Sigmoid colon (tissue), 7 donors: ENCODE results near the gene LINC00305. TPM values are rescaled to one million over a fixed set of nuclear protein-coding genes. Genes with fewer than 3 reads are reported as not detected.

Experiments used
- DNase-seq: peaks from one replicate; pipeline ENCODE4 v3.0.0-alpha.2; 2019
- H3K27ac ChIP-seq, 4 donors: fragments of 200-600 bp; sonication (generic); one replicate each; pipeline ENCODE4 v1.5.1; 2016 to 2019; ENCODE audit warnings: mild to moderate bottlenecking in 1 of 4
- H3K27me3 ChIP-seq, 3 donors: fragments of 200-600 bp; sonication (generic); one replicate each; pipeline ENCODE4 v1.5.1; 2019; ENCODE audit warnings: mild to moderate bottlenecking in 1 of 3
- H3K36me3 ChIP-seq, 4 donors: fragments of 200-600 bp; sonication (generic); one replicate each; pipeline ENCODE4 v1.5.1; 2016 to 2019
- H3K4me1 ChIP-seq, 4 donors: fragments of 200-600 bp; sonication (generic); one replicate each; pipeline ENCODE4 v1.5.1; 2017 to 2019
- H3K4me3 ChIP-seq, 4 donors: fragments of 200-600 bp; sonication (generic); one replicate each; pipeline ENCODE4 v1.5.1; 2017 to 2019; ENCODE audit warnings: mild to moderate bottlenecking in 2 of 4, moderate library complexity in 1 of 4
- H3K9me3 ChIP-seq, 4 donors: fragments of 200-600 bp in 3 of 4; sonication (generic) in 3 of 4; one replicate each; pipeline versions ENCODE4 v1.5.1 to v1.6.1; 2013 to 2019
- EP300 ChIP-seq, 4 donors: sonication (generic); formaldehyde crosslinking; IDR thresholded peaks; one replicate each; pipeline ENCODE4 v1.6.1; 2017; ENCODE audit warnings: antibody characterized with exemption in 4 of 4
- POLR2A ChIP-seq, 2 donors: fragments of 450-650 bp; IDR thresholded peaks; one replicate each; pipeline ENCODE4 v1.6.1; 2016; ENCODE audit warnings: antibody characterized with exemption in 2 of 2, mild to moderate bottlenecking in 2 of 2, moderate library complexity in 2 of 2
- POLR2AphosphoS5 ChIP-seq, 4 donors: sonication (generic); formaldehyde crosslinking; IDR thresholded peaks; one replicate each; pipeline ENCODE4 v1.6.1; 2017; ENCODE audit warnings: antibody characterized with exemption in 4 of 4
- WGBS, 2 donors: extraction: QIAGEN DNeasy Blood & Tissue Kit; methylation state at CpG; one replicate each; pipeline ENCODE4 v1.1.7; 2013; 5-methylcytosine and 5-hydroxymethylcytosine counted together
- intact Hi-C: fragments of 100-400 bp; cut with DNase I; formaldehyde crosslinking; loops from one replicate; pipeline ENCODE4 v1.15.1; 2023
- polyA plus RNA-seq, 3 donors: library from polyadenylated mRNA; stranded (reverse); fragments of 200-250 nt; gene quantifications; one replicate each; pipeline ENCODE4 v1.2.3, GENCODE V29; 2013
- total RNA-seq, 4 donors: library from RNA; depleted of rRNA; stranded (reverse); fragments of >200 nt; gene quantifications; one replicate each; pipeline ENCODE4 v1.1.0, GENCODE V29; 2016
- TF ChIP-seq, protein P1 (sequence below), 4 experiments: fragments of 450-650 bp in 3 of 4; fragments of 200-600 bp in 1 of 4; IDR thresholded peaks; one replicate each; pipeline ENCODE4 v1.5.1; 2016 to 2019; ENCODE audit warnings: antibody characterized with exemption in 4 of 4, mild to moderate bottlenecking in 3 of 4, moderate library complexity in 2 of 4
- donor health status: healthy with polysubstance abuse.
- donor health status: Bipolar disorder and iron deficiency.
- donor health status: healthy.

LINC00305 gene
- total and polyA plus RNA-seq, 7 donors: not detected

DNA sequence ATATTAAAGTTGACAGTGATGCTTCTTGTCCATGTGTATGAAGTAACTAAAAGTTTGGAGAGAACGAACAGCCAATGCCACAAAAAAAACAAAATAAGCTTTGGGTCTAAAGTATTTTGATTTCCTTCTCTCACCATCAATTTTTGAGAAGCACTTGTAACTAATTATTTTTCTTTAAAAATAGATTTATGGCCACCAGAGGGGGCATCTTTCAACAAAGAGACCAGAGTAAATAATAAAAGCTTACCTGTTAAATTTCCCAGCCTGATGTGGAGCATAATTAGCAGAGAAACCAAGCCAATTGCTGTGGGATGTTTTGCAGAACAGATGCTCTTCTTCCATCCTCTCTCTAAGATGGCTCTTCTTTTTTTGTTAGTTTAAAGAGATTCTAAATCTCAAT, 29.0 kb downstream of the LINC00305 start:
- no peak for TF ChIP-seq POLR2A (IDR thresholded peaks at IDR 0.05)
- no peak for TF ChIP-seq EP300 (IDR thresholded peaks at IDR 0.05)
- no peak for TF ChIP-seq POLR2AphosphoS5 (IDR thresholded peaks at IDR 0.05)
- TF ChIP-seq, protein P1, sequence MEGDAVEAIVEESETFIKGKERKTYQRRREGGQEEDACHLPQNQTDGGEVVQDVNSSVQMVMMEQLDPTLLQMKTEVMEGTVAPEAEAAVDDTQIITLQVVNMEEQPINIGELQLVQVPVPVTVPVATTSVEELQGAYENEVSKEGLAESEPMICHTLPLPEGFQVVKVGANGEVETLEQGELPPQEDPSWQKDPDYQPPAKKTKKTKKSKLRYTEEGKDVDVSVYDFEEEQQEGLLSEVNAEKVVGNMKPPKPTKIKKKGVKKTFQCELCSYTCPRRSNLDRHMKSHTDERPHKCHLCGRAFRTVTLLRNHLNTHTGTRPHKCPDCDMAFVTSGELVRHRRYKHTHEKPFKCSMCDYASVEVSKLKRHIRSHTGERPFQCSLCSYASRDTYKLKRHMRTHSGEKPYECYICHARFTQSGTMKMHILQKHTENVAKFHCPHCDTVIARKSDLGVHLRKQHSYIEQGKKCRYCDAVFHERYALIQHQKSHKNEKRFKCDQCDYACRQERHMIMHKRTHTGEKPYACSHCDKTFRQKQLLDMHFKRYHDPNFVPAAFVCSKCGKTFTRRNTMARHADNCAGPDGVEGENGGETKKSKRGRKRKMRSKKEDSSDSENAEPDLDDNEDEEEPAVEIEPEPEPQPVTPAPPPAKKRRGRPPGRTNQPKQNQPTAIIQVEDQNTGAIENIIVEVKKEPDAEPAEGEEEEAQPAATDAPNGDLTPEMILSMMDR (IDR thresholded peaks at IDR 0.05): no peak
- no peaks in the 10 kb centered on the region for H3K27me3 ChIP-seq
- no peaks in the 10 kb centered on the region for H3K9me3 ChIP-seq
- WGBS, 2 donors: 74 to 84% methylated on average over 1 of the region's 1 CpG
- no peak for DNase-seq
- no peak overlapping the region for H3K27ac ChIP-seq
- H3K4me3 ChIP-seq: no peak overlapping the region
- intact Hi-C loops: no loop called here
- no peaks in the 10 kb centered on the region for H3K36me3 ChIP-seq
- H3K4me1 ChIP-seq: no peaks in the 10 kb centered on the region

DNA sequence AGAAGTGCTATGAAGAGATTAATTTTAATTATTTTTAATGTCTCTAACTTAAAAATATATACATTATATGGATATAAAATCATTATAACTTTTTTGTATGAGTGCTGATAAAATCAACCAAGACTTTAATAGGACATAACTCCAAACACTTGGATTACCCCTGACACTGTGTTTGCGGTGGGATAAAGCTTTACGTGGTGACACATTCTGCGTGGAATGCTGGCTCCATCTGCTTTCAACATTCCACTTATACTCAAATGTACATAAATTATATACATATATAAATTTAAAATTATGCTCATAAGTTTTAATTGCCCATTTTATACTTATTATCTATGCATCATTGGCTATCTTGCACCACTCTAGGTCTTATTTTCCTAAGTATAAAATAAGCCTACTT, 30.5 kb downstream of the LINC00305 start:
- Histone ChIP-seq H3K9me3 (no peaks in the 10 kb centered on the region), H3K36me3 (no peaks in the 10 kb centered on the region), H3K27me3 (no peaks in the 10 kb centered on the region), H3K4me3 (no peak overlapping the region), H3K4me1 (no peaks in the 10 kb centered on the region), H3K27ac (no peak overlapping the region)
- intact Hi-C loops: no loop called here
- WGBS, 2 donors: 85 to 90% methylated on average over 3 of the region's 3 CpGs
- TF ChIP-seq, protein P1 (IDR thresholded peaks at IDR 0.05): no peak
- TF ChIP-seq POLR2AphosphoS5 (IDR thresholded peaks at IDR 0.05) (no peak), POLR2A (IDR thresholded peaks at IDR 0.05) (no peak), EP300 (IDR thresholded peaks at IDR 0.05) (no peak)
- DNase-seq: no peak

DNA sequence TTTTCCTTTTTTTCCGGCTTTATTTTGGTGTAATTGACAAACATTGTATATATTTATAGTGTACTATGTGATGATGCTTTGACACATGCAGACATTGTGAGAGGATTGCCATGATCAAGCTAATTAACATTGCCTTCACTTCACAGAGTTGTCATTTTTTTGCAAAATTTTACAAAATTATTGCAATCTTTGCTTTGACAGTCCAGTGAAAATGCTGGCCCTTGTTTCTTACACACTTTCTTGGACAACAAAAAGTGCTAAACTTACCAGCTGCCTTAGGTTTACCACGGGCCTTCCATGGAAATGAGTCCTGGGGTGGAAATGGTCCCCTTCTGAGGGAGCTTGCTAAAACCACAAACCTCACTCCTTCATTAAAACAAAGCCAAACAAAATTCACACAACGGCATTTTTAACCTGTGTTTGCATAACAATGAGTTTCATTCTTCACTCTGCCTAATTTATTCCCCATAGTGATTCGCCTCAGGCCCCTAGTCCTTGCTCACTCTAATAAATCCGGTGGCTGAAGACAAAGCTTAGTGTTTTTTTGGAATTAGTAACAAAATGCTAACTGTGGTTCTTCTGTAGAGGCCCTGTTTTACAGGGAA, 32.2 kb downstream of the LINC00305 start:
- intact Hi-C loops: no loop called here
- Histone ChIP-seq H3K9me3 (no peaks in the 10 kb centered on the region), H3K4me3 (no peak overlapping the region), H3K27ac (no peak overlapping the region), H3K27me3 (no peaks in the 10 kb centered on the region), H3K36me3 (no peaks in the 10 kb centered on the region), H3K4me1 (no peaks in the 10 kb centered on the region)
- no peak for DNase-seq
- 55 to 58% methylated on average over 5 of the region's 5 CpGs for WGBS, 2 donors
- TF ChIP-seq POLR2AphosphoS5 (IDR thresholded peaks at IDR 0.05): no peak
- TF ChIP-seq EP300 (IDR thresholded peaks at IDR 0.05): no peak
- TF ChIP-seq POLR2A (IDR thresholded peaks at IDR 0.05): no peak
- TF ChIP-seq, protein P1 (IDR thresholded peaks at IDR 0.05): no peak

DNA sequence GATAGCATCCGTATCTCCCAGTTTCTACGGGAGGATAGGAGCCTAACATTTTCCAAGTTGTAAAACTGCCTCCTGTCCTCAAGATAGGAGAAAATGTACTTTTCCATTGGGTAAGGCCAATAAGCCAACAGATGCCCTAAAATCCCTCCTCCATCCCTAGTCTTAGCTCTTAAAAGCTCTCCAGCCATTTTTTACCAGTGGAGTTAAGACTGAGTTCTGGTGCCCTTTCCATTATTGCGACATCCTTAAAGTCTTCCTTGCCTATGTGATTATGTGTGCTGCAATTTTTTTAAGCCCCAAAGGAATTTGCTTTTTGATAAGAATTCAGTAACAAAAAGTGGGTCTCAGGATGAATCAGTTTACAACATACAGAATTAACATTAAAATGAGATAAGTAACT, 33.0 kb downstream of the LINC00305 start:
- TF ChIP-seq EP300 (IDR thresholded peaks at IDR 0.05) (no peak), POLR2AphosphoS5 (IDR thresholded peaks at IDR 0.05) (no peak), POLR2A (IDR thresholded peaks at IDR 0.05) (no peak)
- TF ChIP-seq, protein P1 (IDR thresholded peaks at IDR 0.05): no peak
- 78 to 80% methylated on average over 3 of the region's 3 CpGs for WGBS, 2 donors
- H3K9me3 ChIP-seq: no peaks in the 10 kb centered on the region
- DNase-seq: no peak
- no peaks in the 10 kb centered on the region for H3K4me1 ChIP-seq
- no peaks in the 10 kb centered on the region for H3K36me3 ChIP-seq
- no peak overlapping the region for H3K4me3 ChIP-seq
- no peak overlapping the region for H3K27ac ChIP-seq
- intact Hi-C loops: no loop called here
- H3K27me3 ChIP-seq: no peaks in the 10 kb centered on the region

DNA sequence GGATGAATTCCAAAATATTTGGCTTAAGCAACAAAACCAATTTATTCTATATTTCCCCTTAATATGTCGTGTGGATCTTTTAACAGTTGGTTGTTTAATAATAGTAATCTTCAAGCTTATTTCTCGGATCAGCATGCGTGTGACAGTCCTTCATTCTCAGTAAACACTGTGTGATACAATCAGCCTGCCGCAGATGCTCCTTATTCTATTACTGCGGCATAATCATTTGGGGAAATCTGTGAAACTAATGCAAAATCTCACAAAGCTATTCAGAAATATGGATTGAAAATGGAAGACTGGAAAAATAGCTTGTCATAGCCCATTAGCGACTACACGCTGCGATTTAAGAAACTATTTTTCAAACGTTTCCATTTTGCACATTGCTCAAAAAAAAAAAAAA, 36.9 kb downstream of the LINC00305 start:
- Histone ChIP-seq H3K27me3 (no peaks in the 10 kb centered on the region), H3K4me1 (no peaks in the 10 kb centered on the region), H3K36me3 (no peaks in the 10 kb centered on the region), H3K27ac (no peak overlapping the region), H3K4me3 (no peak overlapping the region), H3K9me3 (no peaks in the 10 kb centered on the region)
- TF ChIP-seq POLR2A (IDR thresholded peaks at IDR 0.05) (no peak), EP300 (IDR thresholded peaks at IDR 0.05) (no peak), POLR2AphosphoS5 (IDR thresholded peaks at IDR 0.05) (no peak)
- TF ChIP-seq, protein P1 (IDR thresholded peaks at IDR 0.05): no peak
- DNase-seq: no peak
- WGBS, 2 donors: 80 to 87% methylated on average over 9 of the region's 9 CpGs
- intact Hi-C loops: no loop called here
